CD4-positive, alpha-beta T cell treated with Interleukin-21 for 1 hour (primary cell): Measurements from ENCODE around the gene TTLL12.
"Not testable (repeated sequence)": the region's sequence is repeated elsewhere in the genome, so short reads cannot be mapped to it uniquely, and the experiment has no call there.

Experiments used
- DNase-seq: peaks from one replicate; pipeline ENCODE4 v3.0.0-alpha.2; 2020

Gene TTLL12

DNA sequence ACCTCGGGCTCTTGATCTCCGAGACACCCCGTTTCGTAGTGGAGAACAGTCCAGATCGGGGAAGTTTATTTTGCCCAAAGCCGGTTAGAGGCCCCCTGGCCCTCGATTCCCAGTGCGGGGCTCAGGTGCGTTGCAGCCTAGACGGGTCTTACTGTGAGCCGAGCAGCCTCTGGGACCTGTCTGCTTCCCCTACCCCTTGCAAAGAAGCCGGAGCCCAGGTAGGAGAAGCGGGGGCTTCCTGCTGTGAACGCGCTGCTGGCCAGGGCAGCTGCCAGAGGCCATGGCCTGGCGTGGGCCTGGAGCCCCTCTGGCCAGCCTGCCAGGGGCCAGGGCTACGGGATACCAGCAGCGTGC is 35.0 kb downstream of the TTLL12 start:
- no peak for DNase-seq

DNA sequence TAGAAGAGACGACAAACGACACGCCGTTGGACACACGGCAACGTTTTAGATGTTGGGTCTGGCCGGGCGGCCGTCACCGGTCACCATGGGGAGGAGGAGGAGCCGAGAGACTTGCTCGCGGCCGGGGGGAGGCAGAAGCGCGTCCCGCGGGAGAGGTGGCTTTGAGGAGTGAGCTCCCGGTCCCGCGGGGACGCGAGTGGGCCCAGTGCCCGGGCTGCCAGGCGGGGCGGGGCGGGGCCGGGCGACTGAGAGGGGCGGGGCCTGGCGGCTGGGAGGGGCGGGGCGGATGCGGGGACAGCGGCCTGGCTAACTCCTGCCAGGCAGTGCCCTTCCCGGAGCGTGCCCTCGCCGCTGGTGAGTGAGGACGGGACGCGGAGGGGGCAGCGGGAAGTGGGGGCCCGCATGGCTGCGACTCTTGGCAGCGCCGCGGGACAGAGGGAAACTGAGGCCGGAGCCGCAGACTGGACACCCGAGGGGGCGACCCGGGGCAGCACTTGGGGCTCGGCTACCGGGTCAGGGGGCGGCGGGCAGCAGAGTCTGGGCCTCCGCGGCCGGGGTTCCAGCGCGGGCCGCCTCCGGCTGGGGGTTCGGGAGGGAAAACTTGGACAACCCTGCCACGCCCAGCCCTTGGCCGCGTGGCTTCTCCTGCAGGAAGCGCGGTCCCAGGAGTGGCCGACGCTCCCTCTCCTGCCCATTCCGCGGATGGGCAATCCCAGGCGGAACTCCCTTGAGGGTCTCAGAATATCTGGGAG is 35.5 kb downstream of the TTLL12 start, which contains the start of gene TSPO:
Gene TSPO (plus strand): TSS at position 309 of the 752 bp plus-strand sequence. CDS start 7,680 bp downstream, outside the sequence.
- DNase-seq, result peak; percentile 73

DNA sequence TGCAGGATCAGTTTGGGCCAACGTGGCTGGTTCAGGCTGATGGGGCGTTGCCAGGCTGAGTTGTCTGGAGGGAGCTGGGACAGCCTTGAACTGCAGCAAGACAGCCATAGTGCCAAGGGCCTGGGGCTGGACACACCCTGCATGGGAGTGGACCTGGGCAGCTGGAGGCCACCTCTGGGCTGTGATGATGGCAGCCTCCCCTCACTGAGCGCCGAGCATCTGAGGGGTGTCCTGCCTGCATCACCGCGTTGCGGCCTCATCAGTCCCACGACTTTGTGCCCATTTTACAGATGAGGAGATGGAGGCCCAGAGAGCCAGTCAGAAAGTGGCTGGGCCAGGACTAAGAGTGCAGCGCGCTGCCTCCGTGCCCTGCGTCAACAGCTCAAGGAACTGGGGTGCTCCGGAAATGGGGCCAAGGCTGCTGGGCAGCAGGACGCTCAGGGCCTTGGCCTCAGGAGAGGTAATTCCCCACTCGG is 36.2 kb downstream of the TTLL12 start:
- no peak for DNase-seq

DNA sequence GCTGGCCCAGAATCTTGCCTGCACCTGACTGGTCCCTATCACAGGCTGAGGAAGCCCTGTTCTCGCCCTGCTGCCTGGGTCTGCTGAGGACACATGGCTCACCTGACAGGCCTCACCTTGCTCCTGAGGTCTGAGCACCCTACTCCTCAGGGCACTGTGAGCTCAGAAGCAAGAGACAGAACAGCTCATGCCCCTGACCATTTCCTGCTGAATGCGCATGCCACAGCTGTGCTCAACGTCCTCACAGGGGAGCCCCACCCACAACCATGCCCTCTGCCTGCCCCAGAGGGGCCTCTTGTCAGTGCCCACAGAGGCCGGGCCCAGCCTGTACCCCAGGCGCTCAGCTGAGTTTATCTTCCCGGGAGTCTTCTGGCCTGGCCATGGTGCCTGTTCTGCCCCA is 38.4 kb downstream of the TTLL12 start:
- DNase-seq, result no peak

DNA sequence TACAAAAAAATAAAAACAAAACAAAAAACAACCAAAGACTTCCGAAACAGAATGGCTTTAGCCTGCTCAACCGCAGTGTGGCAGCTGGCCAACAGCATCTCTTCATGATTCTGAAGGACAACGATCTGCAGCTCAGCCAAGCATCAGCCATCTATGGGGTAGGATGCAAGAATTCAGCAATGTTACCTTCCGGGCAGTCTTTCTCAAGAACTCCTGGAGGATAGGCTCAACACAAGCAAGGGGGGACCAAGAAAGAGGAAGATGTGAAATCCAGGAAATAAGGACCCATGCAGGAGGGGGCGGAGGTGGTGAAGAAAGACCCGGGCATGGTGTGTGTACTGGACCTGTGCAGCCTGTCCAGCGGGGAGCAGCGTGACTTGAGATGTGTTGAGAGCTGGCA is 39.1 kb downstream of the TTLL12 start:
- no peak for DNase-seq

DNA sequence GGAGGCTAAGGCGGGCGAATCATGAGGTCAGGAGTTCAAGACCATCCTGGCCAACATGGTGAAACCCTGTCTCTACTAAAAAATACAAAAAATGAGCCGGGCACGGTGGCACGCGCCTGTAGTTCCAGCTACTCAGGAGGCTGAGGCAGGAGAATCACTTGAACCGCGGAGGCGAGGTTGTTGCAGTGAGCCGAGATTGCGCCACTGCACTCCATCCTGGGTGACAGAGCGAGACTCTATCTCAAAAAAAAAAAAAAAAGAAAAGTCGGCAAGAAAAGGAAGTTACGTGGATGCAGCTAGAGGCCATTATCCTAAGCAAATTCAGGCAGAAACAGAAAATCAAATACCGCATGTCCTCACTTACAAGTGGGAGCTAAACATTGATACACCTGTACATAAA is 40.6 kb downstream of the TTLL12 start:
- not testable (repeated sequence) for DNase-seq

DNA sequence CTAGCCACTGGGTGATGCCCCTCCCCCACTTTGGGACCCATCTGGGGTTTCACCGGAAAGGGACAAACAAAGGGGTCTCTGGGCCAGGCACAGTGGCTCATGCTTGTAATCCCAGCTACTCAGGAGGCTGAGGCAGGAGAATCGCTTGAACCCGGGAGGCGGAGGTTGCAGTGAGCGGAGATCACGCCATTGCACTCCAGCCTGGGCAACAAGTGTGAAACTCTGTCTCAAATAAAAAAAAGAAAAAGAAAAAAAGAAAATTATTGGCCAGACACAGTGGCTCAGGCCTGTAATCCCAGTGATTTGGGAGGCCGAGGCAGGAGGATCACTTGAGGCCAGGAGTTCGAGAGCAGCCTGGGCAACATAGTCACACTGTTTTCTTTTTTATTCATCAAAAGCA is 41.6 kb downstream of the TTLL12 start:
- DNase-seq, result not testable (repeated sequence)

DNA sequence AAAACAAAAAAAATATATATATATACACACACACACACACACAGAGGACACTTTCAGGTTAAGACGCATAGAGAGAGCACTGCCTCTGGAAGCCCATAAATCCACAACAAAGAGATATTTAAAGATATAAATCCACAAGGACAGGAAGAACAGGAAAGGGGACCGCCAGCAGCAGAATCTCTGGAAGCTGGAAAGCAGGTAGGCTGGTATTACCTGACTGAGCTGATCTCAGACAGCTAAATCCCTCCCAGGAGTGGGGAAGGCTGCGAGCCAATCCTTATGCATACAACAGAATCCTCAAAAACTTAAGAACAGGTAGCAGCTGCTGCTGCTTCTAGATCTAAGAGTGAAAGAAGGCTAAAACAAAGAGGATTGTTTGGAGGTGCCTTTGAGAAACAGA is 42.0 kb downstream of the TTLL12 start:
- no peak for DNase-seq

DNA sequence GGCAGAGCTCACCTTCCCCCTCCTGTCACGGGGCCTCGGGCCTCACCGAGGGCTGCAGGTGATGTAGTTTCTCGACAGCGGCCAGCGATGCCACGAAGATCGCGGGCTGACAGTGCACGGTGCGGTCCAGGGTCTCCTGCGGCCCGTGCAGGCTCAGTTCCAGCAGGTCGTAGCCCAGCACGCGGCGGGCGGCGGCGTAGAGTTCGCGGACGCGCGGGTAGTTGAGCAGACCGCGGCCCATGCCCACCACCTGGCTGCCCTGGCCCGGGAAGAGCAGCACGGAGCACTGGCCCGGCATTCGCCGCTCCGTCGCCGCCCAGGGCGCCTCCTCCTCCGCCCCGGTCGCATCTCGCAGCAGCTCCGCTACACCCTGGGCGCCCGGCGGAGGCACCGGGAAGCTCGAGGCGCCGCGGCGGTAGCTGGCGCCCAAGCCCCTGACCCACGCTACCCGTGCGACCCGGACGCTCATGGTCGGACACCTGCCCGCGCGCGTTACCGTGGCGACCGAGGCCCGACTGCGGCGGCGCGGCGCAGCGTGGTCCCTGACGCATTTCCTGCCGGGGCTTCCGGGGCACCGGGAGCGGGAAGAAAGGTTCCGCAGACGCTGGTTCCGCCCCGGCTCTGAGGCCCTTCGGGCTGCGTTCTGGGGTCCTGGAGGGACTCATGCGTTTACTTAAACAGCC is 43.9 kb downstream of the TTLL12 start, which contains the start of gene MCAT:
Gene MCAT (minus strand): TSS at position 519 of the 683 bp plus-strand sequence. CDS start 50 bp downstream, at position 469.
- peak; percentile 86 for DNase-seq

DNA sequence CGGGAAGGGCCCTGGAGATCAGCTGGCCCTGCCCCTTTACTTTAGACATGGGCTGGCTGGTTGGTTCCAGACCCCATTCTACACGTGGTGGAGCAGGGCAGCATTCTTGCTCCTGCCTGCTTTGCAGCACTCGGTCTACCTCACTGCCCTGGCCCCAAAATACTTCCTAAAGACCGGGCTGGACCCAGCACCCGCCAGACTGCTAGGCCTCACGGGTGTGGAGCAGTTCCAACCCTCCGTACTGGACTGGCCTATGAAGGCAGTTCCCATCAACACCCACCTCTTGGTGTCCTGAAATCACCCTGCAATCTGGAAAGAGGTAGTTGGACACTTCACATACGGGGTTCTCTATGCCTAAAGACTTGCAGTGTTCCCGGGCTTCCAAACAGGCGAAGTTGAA is 50.1 kb downstream of the TTLL12 start:
- no peak for DNase-seq

DNA sequence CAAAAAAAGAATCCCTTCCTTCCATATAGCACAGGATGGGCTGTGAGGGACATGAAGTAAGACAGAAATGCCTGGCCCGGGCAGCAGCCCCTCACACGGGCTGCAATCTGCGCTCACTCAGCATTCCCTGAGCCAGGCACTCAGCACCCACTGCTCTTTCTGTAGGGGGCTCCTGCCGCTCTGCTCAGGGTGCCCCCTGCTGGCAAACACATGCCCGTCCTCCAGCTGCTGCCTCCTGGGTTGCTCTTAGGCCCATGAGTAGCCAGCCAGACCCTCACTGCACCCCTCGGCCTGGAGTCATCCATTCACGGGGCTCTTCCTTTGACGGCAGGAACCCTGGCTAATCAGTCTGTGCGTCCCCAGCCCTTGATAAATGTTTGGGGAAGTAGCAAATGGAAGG is 50.7 kb downstream of the TTLL12 start:
- DNase-seq, result peak; percentile 46

DNA sequence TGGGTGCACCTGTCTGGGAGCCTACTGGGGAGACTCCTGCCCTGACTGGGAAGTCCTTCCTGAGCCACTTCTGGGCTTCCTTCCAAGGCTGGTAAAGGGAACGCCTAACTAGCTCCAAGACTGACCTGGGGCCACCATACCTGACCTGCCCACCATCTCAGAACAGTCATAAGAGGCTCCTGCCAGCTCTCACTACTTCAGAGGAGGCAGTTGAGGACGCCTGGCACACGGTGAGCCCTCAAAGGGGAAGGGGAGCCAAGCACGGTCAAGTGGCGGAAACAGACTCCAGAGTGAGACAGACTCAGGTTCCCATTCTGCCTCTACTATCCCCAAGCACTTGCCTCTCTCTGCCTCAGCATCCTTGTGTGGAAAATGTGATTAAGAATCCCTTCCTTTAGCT is 51.4 kb downstream of the TTLL12 start:
- no peak for DNase-seq

DNA sequence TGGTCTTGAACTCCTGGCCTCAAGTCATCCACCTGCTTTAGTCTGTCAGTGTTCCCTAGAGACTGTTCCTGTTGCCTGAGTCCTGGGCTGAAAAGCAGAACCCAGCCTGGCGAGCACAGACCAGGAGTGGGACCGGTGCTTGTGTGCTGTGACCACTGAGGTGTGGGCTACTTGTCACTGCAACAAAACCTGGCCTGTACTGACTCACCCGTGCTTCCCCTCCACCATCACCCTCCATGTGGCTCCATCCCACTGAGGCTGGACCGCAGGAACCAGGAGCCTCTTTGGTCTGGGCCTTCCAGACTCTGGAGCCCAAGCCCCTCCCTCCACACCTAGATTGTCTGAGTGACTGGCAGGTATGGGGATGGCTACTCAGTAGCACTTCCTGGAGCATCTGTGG is 52.4 kb downstream of the TTLL12 start:
- DNase-seq, result no peak

DNA sequence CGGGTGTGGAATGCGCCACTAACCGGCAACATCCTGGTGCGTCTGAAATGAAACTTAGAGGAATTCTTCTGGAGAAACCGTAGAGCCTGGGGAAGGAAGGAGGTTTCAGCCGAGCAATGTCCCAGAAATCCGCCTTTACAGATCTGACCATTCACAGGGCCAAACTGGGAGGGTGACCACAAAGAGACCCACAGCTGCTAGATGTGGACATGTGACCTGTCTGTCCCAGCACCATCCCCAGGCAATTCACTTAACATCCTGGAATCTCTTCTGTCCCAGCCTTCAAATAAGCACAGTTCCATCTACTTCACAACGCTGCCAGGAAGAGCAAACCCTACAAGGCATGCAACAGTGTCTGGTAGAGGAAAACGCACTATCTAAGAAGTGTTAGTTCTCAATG is 53.5 kb downstream of the TTLL12 start:
- no peak for DNase-seq

DNA sequence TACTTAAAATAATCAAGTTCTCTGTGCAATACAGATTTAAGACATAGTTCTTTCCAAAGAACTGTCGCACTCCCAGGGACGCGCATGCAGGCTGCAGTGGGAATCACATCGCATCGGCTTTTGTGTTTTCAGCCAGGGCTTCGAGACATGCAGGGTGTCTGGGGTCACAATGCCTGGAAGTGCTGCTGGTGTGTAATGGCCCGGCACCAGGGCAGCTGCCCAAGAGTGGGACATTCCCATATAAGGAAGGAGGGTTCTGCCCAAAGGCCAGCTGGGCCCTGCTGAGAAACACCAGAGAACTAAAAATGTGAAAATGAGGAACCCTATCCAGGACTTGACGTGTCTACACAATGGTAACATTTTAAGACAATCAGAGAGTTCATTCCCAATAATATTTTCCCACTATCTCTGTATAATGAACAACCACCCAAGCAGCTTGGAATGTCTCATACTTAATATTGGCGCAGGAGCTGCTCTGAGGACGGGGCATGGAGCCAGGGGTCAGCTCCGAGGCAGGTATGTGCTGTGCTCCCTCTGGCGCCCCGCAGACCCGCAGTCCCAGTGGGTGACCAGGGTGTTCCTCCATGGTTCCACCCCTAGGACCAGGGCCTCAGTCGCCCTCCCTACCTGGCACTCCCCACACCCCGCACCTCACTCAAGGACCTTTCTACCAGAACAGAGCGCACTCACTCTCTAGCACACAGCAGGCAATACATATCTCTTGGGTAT is 55.0 kb downstream of the TTLL12 start:
- no peak for DNase-seq

DNA sequence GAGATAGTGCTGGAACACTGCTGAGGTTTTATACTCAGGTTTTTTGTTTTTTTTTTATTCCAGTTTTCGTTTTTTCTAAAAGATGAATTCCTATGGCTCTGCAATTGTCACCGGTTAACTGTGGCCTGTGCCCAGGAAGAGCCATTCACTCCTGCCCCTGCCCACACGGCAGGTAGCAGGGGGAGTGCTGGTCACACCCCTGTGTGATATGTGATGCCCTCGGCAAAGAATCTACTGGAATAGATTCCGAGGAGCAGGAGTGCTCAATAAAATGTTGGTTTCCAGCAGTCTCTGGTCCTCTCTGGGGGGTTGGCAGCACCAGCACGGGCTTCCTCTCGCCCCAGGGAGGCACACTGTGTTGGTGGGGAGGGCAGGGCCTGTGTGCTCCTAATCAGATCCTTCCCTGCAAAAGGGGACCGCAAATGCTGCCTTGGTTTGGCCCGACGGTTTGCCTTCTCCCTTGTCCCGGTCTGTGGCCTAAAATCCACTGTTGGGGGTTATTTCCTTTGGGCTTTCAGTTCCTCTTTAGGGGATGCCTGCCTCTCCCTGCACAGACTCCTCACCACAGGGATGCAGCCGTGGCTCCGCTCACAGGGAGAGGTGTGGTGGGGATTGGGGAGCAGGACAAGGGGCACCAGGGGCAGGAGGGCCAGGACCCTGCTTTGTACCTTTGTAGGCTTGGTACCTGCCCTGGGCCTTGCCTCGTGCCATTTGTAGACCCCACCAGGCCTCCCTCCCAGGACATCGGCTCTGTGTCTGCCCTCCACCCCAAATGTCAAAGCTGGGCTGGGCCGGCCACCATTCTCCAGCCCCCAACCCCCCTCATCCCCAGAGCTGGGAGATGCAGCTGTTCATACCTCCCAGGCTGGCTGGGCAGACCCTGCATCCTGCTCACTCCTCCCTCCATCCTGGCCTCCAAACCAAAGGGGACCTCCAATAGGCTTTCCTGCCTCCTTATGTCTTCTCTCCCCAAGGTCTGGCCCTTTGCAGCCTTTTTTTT is 57.2 kb downstream of the TTLL12 start:
- no peak for DNase-seq

DNA sequence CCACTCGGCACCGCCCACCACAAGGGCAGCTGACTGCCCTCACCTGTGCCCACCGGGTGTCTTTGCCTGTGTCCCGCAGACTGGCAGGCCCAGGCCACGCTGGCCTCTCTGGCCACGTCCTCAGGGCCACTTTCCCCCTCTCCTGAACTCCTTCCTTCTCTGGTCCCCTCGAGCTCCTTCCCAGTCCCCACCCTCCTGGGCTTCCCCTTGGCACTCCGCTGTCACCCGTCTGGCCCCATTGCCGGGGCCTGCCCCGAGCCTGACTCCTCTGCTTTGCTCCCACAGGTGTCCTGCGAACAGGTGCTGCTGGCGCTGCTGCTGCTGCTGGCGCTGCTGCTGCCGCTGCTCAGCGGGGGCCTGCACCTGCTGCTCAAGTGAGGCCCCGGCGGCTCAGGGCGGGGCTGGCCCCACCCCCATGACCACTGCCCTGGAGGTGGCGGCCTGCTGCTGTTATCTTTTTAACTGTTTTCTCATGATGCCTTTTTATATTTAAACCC is 58.0 kb downstream of the TTLL12 start:
- DNase-seq, result no peak

DNA sequence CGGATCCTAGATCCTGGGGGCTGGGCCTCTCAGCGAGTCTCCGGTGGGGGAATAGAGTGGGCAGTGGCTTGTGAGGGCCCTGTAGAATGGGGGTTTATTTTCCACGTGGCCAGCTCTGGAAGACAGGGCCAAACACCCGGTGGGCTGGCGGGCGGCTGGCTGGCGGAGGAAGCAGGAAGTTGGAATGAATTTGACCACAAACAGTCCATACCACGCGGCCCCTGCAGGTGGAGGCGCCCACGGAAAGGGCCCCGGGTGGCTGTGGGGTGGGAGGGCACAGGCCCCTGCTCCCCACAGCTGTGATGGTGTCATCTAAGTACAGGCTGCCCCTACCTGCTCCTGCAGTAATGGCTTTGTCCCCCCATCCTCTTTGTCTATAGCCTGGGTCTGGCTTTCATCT is 58.8 kb downstream of the TTLL12 start:
- DNase-seq, result no peak

DNA sequence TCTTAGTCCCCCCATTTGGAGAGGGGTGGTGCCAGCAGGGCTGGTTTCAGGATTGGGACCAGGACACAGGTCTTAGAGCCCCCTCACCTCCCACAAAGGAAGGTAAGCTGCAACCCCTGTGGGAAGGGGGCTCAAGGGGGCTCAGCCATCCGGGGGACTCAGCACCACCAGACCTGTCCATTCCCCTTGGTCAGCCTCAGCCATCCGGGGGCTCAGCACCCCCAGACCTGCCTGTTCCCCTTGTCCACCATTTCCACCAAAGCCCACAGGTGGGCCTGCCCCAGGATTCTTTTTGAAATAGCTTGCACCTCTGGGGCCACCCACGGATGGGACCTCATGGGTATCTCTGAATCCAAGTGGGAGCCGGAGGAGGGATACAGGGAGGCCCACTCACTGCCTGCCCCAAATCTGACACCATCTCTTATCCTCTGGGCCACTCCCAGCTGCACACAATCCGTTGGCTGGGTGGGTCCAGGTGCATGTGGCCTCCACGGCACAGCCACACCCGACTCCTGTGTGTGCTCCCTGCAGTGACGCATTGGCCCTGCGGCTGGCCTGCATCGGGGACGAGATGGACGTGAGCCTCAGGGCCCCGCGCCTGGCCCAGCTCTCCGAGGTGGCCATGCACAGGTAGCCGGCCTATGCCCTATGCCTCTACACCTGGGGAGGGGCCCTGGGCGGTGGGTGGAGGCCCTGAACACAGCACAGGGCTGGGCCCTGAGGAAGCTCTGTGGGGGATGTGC is 59.6 kb downstream of the TTLL12 start:
- DNase-seq, result no peak

DNA sequence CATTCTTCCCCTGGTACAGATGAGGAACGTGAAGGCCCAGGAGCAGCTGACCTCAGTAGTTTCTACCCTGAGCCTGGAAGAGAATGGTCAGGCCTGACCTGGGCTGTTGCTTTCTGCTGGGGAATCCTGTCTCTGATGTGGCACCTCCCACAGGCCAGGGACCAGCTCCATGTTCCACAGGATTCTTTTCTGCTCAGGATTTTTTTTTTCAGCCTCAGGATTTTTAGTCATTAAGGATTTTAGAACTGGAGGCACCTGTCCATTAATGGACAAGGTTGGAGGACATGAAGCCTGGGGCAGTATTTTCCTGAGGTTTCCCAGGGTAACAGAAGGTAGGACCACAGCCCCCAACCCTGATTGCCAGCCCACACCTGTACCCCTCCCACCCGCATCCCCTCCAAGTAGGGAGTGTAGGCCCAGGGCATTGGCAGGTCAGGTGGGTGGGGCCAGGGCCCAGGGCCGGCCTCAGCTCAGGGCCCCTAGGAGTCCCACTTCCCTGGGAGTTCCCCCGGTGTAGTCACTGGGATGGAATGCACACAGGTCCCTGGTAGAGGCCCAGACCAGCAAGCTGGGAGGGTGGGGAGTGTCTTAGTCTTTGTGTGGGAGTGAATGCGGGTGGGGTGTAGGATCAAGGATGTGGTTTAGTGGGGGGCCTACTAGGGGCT is 60.3 kb downstream of the TTLL12 start:
- no peak for DNase-seq

DNA sequence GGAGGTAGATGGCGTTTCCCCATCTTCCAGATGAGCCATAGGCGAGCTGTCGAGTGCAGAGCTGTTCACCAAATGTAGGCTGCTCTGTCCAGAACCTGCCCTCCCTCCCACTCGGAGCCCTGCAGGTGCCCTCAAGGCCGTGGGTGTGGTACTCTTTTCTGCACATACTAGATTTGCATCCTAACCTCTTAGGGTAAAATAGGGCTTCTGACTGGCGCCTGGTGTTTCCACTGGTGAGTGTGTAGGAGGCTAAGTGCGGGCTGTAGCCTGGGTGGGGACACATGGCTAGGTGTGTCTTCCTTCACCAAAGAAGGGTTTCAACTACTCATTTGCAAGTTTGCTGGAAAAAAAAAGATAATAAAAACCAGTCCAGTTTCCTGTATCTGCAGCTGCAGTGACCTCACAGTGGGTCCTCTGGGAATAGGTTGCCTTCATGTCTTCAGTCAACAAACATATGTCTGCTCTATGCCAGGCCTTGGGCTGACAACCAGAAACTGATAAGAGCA is 67.9 kb downstream of the TTLL12 start:
- no peak for DNase-seq
